Immature natural killer cell (primary cell): ENCODE measurements around the gene DHCR7. TPM values are rescaled to one million over a fixed set of nuclear protein-coding genes. Genes with fewer than 3 reads are reported as not detected.

ENCODE experiments used
- DNase-seq, 3 donors: peaks; one replicate each; pipeline ENCODE4 v3.0.0; 2022; ENCODE audit warnings: mixed read lengths in 1 of 3
- H3K27ac Mint-ChIP-seq, 6 donors: one replicate each; pipeline ENCODE4 v1.8.0; 2020; ENCODE audit warnings: mixed read lengths in 6 of 6, mild to moderate bottlenecking in 5 of 6, inconsistent platforms in 4 of 6, moderate library complexity in 3 of 6
- H3K27me3 Mint-ChIP-seq, 3 donors: one replicate each; pipeline ENCODE4 v1.8.0; 2020 to 2021; ENCODE audit warnings: low read depth in 3 of 3, mild to moderate bottlenecking in 3 of 3, mixed read lengths in 3 of 3, moderate library complexity in 3 of 3, inconsistent platforms in 1 of 3
- H3K36me3 Mint-ChIP-seq, 3 donors: one replicate each; pipeline ENCODE4 v1.8.0; 2020; ENCODE audit warnings: mixed read lengths in 3 of 3, inconsistent platforms in 2 of 3, mild to moderate bottlenecking in 2 of 3
- H3K4me1 Mint-ChIP-seq, 2 donors: one replicate each; pipeline ENCODE4 v1.8.0; 2020; ENCODE audit warnings: inconsistent platforms in 2 of 2, mild to moderate bottlenecking in 2 of 2, mixed read lengths in 2 of 2, moderate library complexity in 1 of 2
- H3K4me3 Mint-ChIP-seq, 5 donors: one replicate each; pipeline ENCODE4 v1.8.0; 2020; ENCODE audit warnings: mild to moderate bottlenecking in 5 of 5, mixed read lengths in 5 of 5, inconsistent platforms in 3 of 5, moderate library complexity in 3 of 5
- H3K9me3 Mint-ChIP-seq, 6 donors: one replicate each; pipeline ENCODE4 v1.8.0; 2020; ENCODE audit warnings: mild to moderate bottlenecking in 6 of 6, mixed read lengths in 6 of 6, inconsistent platforms in 4 of 6, moderate library complexity in 3 of 6
- polyA plus RNA-seq, 3 donors: library from polyadenylated mRNA; unstranded; fragments of 300-500 nt; fragmentation: Illumina TruSeq; gene quantifications; one replicate each; pipeline ENCODE4 v1.2.3, GENCODE V29; 2021

DHCR7 gene
- polyA plus RNA-seq, 3 donors from 2014 or later = 10.2 to 15.1 (median 15.0) TPM

DNA sequence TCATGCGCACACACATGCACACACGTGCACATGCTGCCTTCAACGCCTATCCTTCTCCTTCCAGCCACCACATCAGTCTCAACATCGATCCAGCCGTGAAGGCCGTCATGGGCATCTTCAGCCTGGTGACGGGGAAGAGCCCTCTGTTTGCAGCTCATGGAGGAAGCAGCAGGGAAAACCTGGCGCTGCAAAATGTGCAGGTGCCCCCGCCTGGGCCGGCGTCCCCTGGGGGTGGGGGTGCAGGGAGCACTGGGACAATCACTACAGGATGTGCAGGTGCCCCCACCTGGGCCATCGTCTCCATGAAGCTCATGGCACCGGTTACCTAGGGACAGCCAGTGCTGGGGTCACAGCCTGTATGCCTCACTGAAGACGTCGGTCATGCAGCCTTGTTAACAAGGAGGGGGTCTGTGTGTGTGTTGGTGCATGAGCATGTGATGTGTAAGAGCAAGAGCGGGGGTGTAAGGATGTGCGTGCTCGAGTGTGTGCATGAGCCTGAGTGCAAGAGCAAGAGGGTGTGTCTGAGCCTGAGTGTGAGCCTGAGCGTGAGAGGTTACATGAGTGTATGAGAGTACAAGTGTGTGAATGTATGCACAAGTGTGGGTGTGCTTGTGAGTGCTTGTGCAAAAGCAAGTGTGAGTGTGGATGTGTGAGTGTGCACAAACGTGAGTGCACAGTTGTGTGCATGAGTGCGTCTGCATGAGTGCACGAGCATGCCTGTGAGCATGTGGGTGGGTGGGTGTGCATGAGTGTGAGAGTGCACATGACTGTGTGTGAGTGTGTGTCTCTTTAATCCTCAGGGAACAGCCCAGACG is 36.3 kb upstream of the DHCR7 start:
- peak overlapping the region in 1 of 6 donors; percentile 5 for H3K27ac Mint-ChIP-seq
- H3K4me3 Mint-ChIP-seq = no peak overlapping the region
- peaks cover 0 to 3% (median 0%) of the 10 kb centered on the region in 3 donors for H3K27me3 Mint-ChIP-seq
- DNase-seq = no peak
- no peaks in the 10 kb centered on the region for H3K4me1 Mint-ChIP-seq
- H3K9me3 Mint-ChIP-seq = no peaks in the 10 kb centered on the region
- peaks cover 39 to 61% (median 45%) of the 10 kb centered on the region in 3 donors for H3K36me3 Mint-ChIP-seq

DNA sequence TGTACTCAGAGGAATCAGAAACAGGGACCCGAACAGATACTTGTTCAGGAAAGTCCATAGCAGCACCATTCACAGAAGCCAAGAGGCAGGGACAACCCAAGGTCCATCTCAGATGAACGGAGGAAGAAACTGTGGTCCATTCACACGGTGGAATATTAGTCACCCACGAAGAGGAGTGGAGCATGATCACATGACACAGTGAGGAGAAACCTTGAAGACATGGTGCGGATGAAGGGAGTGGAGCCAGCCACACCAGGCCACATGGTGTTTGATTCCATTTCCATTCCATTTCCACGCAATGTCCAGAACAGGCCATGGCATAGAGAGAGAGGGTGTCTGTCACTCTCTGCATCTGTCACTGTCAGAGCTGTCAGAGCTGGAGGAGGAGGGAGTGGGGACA is 35.5 kb upstream of the DHCR7 start:
- no peak for DNase-seq
- Mint-ChIP-seq H3K27me3 (peaks cover 0 to 2% (median 0%) of the 10 kb centered on the region in 3 donors), H3K9me3 (no peaks in the 10 kb centered on the region), H3K4me1 (no peaks in the 10 kb centered on the region), H3K4me3 (no peak overlapping the region), H3K36me3 (peaks cover 42 to 64% (median 46%) of the 10 kb centered on the region in 3 donors), H3K27ac (no peak overlapping the region)

DNA sequence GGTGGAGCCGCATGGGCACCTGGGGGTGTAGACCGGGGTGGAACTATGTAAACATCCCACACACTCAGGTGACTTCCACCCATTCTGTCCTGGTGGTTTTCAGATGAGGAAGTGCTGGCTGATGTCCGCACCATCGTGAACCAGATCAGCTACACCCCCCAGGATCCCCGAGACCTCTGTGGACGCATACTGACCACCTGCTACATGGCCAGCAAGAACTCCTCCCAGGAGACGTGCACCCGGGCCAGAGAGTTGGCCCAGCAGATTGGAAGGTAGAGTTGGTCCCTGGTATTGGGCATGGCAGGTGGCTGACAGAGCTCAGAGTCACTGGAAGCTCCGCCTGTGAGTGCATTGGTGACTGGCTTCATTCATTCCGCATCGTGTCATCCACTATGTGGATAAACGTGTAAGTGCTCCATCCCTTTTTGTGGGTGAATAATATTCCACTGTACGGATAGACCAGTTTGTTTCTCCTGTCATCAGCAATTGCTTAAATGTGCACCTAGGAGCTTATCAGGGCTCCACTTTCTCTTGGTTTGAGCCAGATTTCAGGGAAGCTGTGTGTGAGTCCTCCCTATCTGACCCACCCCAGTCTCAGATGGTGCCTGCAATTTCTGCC is 34.7 kb upstream of the DHCR7 start:
- Mint-ChIP-seq H3K27ac (no peak overlapping the region), H3K27me3 (no peaks in the 10 kb centered on the region), H3K4me1 (no peaks in the 10 kb centered on the region), H3K36me3 (peaks cover 41 to 63% (median 45%) of the 10 kb centered on the region in 3 donors), H3K9me3 (no peaks in the 10 kb centered on the region), H3K4me3 (no peak overlapping the region)
- no peak for DNase-seq

DNA sequence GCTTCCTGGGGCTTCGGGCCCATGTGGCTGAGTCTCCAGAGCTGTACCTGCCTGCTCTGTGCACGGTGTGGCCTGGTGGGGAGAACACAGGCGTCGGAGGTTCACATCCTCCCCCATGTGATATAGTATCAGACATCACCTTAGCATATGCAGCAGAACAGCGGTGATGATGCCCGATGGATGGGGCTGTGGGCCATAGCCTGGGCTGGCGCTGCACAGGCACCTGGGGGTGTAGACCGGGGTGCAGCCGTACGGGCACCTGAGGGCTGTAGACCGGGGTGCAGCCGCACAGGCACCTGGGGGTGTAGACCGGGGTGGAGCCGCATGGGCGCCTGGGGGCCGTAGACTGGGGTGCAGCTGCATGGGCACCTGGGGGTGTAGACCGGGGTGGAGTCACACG is 34.0 kb upstream of the DHCR7 start:
- H3K36me3 Mint-ChIP-seq = peaks cover 41 to 65% (median 43%) of the 10 kb centered on the region in 3 donors
- H3K27ac Mint-ChIP-seq = no peak overlapping the region
- no peaks in the 10 kb centered on the region for H3K27me3 Mint-ChIP-seq
- no peaks in the 10 kb centered on the region for H3K9me3 Mint-ChIP-seq
- no peaks in the 10 kb centered on the region for H3K4me1 Mint-ChIP-seq
- H3K4me3 Mint-ChIP-seq = no peak overlapping the region
- DNase-seq = no peak

DNA sequence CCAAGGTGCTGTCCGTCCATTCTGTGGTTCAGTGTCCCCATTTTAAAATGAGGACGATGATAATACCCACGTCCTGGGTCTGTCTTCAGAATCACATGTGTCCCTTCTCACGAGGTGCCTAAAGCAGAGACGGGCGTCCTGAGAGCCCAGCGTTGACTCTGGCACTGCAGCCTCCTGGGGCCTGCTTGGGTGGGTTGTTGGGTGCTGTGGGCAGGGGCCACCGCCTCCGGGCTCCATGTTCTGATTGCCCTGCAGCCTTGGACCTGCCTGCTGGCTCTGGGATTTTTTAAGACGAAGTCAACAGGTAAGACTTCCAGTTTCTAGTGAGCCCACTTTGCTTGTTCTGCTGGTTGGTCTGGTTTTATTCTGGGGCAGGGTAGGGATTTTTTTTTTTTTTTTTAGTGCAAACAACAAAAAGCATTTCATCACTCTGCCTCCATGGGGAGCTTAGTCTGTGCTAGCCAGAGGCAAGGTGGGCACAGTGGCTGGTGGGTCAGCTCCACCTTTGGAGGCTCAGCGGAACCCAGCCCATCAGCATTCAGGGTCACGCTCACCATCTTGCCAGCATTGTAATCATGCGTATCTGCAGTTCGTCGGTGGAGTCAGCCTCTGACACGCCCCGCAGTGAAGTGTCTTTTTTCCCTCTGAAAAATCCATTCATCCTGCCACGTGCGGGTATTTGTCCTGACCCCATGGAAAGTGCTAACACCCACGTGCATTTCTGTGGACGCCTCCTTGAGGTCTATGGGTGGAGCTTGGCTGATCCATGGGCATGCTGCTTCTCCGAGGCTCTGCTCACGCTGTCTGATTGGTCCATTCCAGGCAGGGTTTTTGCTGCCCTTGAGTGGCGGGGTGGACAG is 33.1 kb upstream of the DHCR7 start:
- Mint-ChIP-seq H3K4me1 (no peaks in the 10 kb centered on the region), H3K27me3 (no peaks in the 10 kb centered on the region), H3K27ac (no peak overlapping the region), H3K4me3 (no peak overlapping the region), H3K36me3 (peaks cover 35 to 63% (median 40%) of the 10 kb centered on the region in 3 donors), H3K9me3 (no peaks in the 10 kb centered on the region)
- no peak for DNase-seq

DNA sequence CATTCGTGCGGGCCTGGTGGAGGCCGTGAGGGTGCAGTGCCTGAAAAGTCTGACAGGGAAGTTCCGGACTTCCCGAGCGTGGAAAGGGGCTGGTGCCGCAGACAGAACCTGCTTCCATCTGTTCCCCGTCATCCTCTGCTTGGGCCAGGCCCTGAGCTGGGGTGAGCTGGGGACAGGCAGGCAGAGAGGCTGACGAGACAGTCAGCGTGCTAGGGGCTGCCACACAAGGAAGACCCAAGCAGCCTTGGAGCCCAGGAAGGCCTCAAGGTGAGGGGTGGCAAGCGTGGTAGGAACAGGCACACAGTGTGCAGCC is 30.3 kb upstream of the DHCR7 start:
- Mint-ChIP-seq H3K9me3 (no peaks in the 10 kb centered on the region), H3K27me3 (peaks cover 0 to 2% (median 0%) of the 10 kb centered on the region in 3 donors), H3K4me1 (no peaks in the 10 kb centered on the region), H3K4me3 (no peak overlapping the region), H3K27ac (no peak overlapping the region), H3K36me3 (peaks cover 14 to 50% (median 16%) of the 10 kb centered on the region in 3 donors)
- DNase-seq = no peak

DNA sequence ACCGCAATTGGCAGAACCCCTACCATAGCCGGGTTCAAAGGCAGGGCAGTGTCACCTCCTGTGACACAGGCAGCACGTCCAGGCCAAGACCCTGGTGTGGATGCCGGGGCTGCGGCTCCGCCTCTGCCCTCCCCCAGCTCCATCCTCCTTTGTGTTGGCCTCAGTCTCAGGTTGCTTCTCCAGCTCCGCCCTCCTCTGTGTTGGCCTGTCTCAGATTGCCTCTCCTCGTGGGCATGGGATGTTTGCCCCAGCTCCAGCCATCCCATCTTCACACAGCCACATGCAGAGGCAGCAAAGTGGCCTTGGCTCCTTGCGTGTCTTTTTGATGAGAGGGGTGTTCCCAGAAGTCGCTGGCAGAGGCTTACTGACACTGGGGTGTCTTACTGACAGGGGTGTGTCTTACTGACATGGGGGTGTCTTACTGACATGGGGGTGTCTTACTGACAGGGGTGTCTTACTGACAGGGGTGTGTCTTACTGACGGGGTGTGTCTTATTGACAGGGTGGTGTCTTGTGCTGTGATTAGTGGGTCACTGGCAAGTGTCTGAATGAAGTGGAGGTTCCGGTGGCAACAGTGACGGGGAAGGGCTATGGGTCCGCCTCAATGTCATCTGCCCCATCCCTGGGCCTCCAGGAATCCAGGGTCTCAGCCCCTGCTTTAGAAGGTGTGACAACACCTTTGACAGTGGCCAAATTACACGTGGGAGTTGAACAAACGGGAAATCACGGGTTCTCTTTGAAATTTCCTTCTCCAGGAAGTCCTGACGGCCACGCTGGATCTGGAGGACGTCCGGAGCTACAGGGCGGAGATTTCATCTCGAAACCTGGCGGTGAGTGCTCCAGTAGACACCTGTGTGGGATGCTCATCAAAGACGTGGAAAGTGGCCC is 29.7 kb upstream of the DHCR7 start:
- no peak for DNase-seq
- no peaks in the 10 kb centered on the region for H3K9me3 Mint-ChIP-seq
- no peaks in the 10 kb centered on the region for H3K4me1 Mint-ChIP-seq
- peak overlapping the region in 1 of 6 donors; percentile 17 for H3K27ac Mint-ChIP-seq
- H3K4me3 Mint-ChIP-seq = no peak overlapping the region
- peaks cover 0 to 2% (median 0%) of the 10 kb centered on the region in 3 donors for H3K27me3 Mint-ChIP-seq
- peaks cover 9 to 44% (median 15%) of the 10 kb centered on the region in 3 donors for H3K36me3 Mint-ChIP-seq

DNA sequence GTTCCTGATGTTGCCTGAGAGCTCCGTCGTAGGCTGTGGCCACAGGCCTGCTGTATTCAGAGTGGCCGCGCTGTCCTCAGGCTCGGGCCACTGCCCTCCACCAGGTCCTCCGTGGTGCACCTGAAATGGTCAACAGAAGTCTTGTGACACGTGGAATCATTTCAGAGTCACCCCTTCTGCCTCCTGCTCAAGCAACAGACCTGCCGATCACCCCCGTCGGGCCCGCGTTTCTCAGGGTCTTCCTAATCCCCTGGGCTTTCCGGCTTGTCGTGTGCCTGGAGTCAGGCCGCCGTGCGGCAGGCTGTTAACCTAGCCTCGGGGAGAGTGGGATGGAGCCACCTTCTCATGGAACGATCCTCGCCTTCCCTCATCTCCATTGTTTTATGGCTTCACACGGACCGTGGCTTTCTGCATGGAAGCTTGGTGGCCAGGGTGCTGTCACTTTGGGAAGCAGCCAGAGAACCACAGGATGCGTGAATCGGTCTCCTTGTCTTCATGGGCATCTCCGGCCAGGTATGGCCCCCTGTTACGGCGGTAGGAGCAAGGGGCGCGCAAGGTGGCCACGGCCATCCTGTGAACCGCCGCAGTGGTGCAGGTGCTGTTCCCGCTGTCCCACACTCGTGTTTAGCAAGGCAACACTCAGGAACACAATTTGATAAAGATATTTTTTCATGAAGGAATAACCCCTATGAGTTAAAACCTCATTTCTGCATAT is 28.9 kb upstream of the DHCR7 start:
- H3K27me3 Mint-ChIP-seq = peaks cover 0 to 2% (median 0%) of the 10 kb centered on the region in 3 donors
- no peak overlapping the region for H3K27ac Mint-ChIP-seq
- no peak for DNase-seq
- H3K4me1 Mint-ChIP-seq = no peaks in the 10 kb centered on the region
- peaks cover 9 to 46% (median 15%) of the 10 kb centered on the region in 3 donors for H3K36me3 Mint-ChIP-seq
- no peaks in the 10 kb centered on the region for H3K9me3 Mint-ChIP-seq
- H3K4me3 Mint-ChIP-seq = no peak overlapping the region

DNA sequence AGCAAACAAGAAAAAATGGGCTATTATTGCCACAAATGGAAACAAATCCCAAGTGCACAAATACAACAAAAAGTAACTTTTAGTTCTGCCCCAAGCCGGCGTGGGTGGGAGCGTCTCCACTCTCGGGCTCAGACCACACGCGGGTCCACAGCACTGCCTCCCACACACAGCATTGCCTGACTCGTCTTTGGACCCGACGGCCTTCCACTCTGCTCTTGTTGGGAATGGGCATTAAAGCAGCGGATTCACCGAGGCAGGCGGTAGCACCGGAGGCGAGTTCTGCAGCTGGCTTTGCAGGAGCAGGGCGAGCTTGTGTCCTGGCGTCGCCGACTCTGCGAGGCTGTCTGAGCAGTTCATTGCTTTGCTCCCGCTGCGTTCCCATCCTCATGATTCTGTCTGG is 27.8 kb upstream of the DHCR7 start:
- Mint-ChIP-seq H3K27ac (no peak overlapping the region), H3K27me3 (peaks cover 0 to 2% (median 0%) of the 10 kb centered on the region in 3 donors), H3K9me3 (no peaks in the 10 kb centered on the region), H3K36me3 (peaks cover 8 to 43% (median 9%) of the 10 kb centered on the region in 3 donors), H3K4me3 (no peak overlapping the region), H3K4me1 (no peaks in the 10 kb centered on the region)
- no peak for DNase-seq

DNA sequence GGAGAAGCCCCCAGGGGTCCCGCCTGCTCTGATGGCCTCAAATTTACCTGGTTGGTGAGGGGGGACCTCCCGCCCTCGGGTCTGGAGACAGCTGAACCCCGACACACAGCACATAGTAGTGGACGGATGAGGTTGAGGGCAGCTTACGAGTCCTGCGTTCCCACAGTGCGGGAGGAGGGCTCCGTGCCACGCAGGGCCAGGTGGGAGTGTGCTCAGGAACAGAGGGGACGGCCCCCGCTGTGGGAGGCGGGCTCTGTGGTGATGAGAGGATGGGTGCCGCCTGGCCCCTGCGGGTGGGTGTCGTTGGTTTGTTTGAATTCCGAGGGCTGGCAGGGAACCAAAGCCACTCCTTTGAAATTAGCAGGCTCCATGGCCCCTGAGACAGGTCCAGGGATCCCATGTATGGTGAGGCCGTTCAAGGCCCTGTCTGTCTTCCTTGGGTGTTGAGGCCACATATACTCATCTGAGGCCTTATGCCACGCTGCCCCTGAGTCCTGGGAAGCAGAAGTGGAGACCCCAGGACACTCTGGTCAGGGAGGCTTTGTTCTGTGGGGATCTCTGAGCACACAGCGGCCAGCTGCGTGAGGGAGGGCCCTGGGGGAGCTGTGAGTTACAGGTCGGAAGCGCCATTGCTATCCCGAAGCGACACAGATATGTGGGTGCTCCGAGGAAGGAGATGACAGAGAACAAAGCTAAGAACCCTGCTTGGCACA is 26.7 kb upstream of the DHCR7 start:
- Mint-ChIP-seq H3K36me3 (peaks cover 6 to 41% (median 8%) of the 10 kb centered on the region in 3 donors), H3K27me3 (peaks cover 0 to 2% (median 0%) of the 10 kb centered on the region in 3 donors), H3K9me3 (no peaks in the 10 kb centered on the region), H3K4me1 (no peaks in the 10 kb centered on the region), H3K4me3 (no peak overlapping the region), H3K27ac (no peak overlapping the region)
- no peak for DNase-seq

DNA sequence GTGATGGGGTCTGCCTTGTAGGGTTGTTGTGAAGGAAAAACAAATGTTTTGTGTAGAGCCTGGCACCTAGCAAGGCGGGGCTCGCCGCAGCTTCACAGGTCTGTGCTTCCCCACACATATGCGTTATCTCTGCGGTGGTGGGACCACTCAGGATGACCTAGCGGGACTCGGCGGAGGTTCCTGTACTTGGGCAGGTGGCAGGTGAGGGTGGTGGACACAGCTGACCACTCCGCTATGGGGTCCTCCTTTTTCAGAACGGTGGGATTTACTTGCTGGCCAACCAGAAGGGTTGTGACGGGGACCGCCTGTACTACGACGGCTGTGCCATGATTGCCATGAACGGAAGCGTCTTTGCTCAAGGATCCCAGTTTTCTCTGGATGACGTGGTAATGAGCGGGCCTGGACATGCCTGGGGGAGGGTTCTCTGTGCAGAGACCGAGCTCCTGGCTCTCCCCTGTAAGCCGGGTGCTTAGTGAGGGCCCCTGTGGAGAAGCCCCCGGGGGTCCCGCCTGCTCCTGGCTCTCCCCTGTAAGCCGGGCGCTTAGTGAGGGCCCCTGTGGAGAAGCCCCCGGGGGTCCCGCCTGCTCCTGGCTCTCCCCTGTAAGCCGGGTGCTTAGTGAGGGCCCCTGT is 26.1 kb upstream of the DHCR7 start:
- Mint-ChIP-seq H3K4me1 (no peaks in the 10 kb centered on the region), H3K9me3 (no peaks in the 10 kb centered on the region), H3K36me3 (peaks cover 0 to 34% (median 5%) of the 10 kb centered on the region in 3 donors), H3K27me3 (peaks cover 0 to 2% (median 0%) of the 10 kb centered on the region in 3 donors), H3K4me3 (no peak overlapping the region), H3K27ac (no peak overlapping the region)
- no peak for DNase-seq

DNA sequence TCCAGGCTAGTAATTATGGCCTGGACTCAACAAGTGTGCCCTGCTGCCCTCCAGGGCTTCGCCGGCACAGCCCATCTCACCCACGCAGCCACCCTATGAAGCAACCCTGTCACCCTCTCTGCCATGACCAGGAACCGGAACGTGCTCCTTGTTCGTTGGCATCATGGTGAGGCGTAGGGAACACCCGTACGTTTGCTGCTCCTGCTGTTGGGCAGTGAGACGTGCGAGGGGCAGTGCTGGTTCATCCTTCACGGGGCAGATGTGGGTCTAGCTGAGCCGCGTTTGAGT is 25.5 kb upstream of the DHCR7 start:
- DNase-seq = no peak

More for the DNA sequence above, 25.5 kb upstream of the DHCR7 start:
- Mint-ChIP-seq H3K4me3 (no peak overlapping the region), H3K36me3 (peaks cover 5 to 36% (median 8%) of the 10 kb centered on the region in 3 donors), H3K4me1 (no peaks in the 10 kb centered on the region), H3K9me3 (no peaks in the 10 kb centered on the region), H3K27me3 (peaks cover 0 to 2% (median 0%) of the 10 kb centered on the region in 3 donors), H3K27ac (no peak overlapping the region)
